RWPE1 (cell line): Measurements from ENCODE around the gene SH3BP4.

Experiments
- CTCF ChIA-PET: fragments of 350-600 bp; sonication (Branson Sonifier 250); formaldehyde crosslinking; extraction: SDS; loops from one replicate; lab custom pipeline; 2021; lab: Yijun Ruan, JAX
- POLR2A ChIA-PET: fragments of 400-600 bp; formaldehyde crosslinking; extraction: SDS; loops from one replicate; lab custom pipeline; 2020; ENCODE audit warnings: antibody characterized with exemption; ENCODE audit not compliant: low non-redundant PET; lab: Yijun Ruan, JAX
- DNase-seq: peaks from one replicate; pipeline ENCODE4 v3.0.0; 2012; ENCODE audit warnings: low spot score
- H3K27ac ChIP-seq: fragments of 450-650 bp; 2 replicates; pipeline ENCODE4 v1.5.1; 2017
- TF ChIP-seq, protein P1 (sequence below): fragments of 450-650 bp; conservative IDR thresholded peaks from 2 replicates; pipeline ENCODE4 v1.5.1; 2017; ENCODE audit warnings: low read depth, mild to moderate bottlenecking

SH3BP4 gene

DNA sequence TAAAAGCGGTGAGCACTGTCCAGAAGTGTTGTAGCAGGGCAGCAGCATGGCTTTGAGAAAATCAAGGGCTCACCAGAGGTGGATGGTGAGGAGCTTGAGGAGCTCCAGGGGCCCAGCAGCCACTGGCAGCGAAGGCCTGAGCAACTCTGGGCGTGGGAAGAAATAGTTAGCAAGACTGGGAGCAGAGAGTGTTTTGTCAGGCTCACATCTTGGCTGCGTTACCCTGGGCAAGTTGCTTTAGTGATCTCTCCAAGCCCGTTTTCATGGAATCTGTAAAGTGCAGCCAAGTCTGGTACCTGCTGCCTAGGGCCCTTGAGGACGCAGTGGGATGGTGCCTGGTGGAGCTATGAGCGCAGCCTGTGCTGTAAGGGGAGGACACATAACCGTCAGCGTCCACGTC, 78.3 kb downstream of the SH3BP4 start:
- ChIA-PET CTCF (no interaction called here), POLR2A (interaction anchor here (0.7 kb wide), 1 partner anchor 553 kb away, joined by 5 read pairs; no protein-coding TSS in a partner anchor)
- DNase-seq: no peak
- H3K27ac ChIP-seq: peak overlapping the region; percentile 4; the same call in 1 of the 2 replicates
- TF ChIP-seq, protein P1, sequence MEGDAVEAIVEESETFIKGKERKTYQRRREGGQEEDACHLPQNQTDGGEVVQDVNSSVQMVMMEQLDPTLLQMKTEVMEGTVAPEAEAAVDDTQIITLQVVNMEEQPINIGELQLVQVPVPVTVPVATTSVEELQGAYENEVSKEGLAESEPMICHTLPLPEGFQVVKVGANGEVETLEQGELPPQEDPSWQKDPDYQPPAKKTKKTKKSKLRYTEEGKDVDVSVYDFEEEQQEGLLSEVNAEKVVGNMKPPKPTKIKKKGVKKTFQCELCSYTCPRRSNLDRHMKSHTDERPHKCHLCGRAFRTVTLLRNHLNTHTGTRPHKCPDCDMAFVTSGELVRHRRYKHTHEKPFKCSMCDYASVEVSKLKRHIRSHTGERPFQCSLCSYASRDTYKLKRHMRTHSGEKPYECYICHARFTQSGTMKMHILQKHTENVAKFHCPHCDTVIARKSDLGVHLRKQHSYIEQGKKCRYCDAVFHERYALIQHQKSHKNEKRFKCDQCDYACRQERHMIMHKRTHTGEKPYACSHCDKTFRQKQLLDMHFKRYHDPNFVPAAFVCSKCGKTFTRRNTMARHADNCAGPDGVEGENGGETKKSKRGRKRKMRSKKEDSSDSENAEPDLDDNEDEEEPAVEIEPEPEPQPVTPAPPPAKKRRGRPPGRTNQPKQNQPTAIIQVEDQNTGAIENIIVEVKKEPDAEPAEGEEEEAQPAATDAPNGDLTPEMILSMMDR: no peak

DNA sequence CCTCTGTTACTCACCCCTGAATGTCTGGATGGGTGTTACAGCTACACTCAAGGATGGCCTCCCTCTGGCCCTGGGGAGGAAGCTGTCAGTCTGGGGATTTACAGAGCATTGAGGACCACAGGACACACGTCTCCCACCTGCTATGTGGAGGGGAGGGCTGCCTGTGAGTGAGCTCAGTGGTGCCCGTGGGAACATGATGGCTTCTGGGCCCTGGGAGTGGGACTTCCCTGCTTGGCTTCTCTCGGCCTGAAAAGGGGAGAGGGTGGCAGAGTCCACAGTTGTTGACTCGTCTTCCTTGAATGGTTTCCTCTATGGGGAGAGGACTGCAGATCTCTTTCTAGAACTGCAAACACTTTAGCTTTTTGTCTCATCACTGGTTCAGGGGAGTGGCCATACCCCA, 79.1 kb downstream of the SH3BP4 start:
- POLR2A ChIA-PET: no interaction called here
- 0 out of 2 replicates have a peak overlapping the region, but pooled peaks have one; percentile 4 for H3K27ac ChIP-seq
- DNase-seq: no peak
- CTCF ChIA-PET: interaction anchor here (0.6 kb wide), 1 partner anchor 25 kb away, joined by 3 read pairs; no protein-coding TSS in a partner anchor
- TF ChIP-seq, protein P1: no peak

DNA sequence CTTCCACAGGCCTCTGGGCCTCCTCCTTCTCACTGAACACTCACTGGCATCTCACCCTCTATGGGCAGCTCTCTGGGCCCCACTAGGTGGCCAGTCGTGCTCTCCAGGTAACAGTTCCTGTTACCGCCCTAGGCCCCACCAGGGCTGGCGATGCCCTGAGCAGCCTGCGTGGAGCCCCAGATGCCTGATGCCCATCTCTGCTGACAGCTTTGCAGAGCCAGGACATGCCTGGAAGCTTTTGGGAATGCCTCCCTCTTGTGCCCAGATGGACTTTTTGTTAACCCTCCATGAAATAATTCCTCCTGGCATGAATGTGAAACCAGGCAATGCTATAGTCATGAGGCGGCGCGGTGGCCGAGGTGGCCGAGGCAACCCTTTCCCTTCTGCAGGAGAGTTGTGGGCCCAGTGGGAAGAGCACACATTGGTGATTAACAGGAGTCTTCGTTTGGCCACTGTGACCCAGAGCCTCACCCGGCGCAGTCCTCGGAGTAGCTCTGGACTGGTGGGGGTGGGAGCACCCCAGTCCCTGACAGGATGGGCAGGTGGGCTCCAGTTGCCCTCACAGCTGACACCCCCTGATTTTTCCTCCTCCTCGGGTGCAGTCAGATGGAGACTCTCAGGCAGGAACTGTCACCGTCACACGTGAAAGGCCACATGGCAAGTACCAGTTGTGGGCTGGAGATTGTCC, 80.0 kb downstream of the SH3BP4 start:
- POLR2A ChIA-PET: no interaction called here
- H3K27ac ChIP-seq: no peak overlapping the region
- no peak for DNase-seq
- TF ChIP-seq, protein P1: no peak
- CTCF ChIA-PET: no interaction called here

DNA sequence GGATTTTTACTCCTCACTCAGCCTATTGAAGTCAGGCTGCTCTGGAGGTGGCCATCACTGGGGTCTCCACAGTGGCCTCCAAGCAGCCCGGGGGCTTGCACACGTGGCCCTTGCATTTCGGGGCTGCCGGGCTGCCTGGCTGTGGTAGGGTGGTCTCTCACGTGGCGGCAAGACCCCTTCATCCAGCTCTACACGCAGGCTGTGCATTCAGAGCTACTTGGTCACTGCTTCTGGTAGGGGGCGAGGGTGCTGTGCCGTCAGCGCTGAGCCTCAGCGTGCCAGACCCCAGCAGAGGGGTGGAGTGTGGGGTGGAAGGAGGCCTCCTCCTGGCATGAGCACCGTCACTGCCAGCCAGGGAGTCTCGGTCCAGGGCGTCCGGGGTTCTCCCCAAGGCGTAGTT, 80.6 kb downstream of the SH3BP4 start:
- CTCF ChIA-PET: no interaction called here
- TF ChIP-seq, protein P1: no peak
- POLR2A ChIA-PET: no interaction called here

DNA sequence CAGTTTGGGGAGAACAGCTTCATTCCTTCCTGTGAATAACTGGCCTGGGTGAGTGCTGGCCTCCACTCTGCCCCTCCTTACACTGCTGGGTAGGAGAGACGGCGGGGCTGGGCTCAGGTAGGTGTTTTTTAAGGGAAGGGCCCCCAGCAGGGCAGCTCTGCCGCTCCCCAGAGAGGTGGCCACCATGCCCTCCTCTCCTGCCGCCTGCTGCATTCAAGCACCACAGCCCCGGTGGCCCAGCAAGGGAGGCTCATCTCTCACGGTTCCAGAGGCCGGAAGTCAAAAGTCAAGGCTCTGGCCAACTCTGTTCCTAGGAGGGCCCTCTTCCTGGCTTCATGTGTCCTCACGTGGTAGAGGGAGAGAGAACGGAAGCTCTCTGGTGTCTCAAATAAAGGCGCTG, 81.1 kb downstream of the SH3BP4 start:
- CTCF ChIA-PET: no interaction called here
- TF ChIP-seq, protein P1: no peak
- H3K27ac ChIP-seq: no peak overlapping the region
- POLR2A ChIA-PET: no interaction called here
- DNase-seq: no peak

More for the DNA sequence above, 80.6 kb downstream of the SH3BP4 start:
- H3K27ac ChIP-seq: no peak overlapping the region
- DNase-seq: no peak

DNA sequence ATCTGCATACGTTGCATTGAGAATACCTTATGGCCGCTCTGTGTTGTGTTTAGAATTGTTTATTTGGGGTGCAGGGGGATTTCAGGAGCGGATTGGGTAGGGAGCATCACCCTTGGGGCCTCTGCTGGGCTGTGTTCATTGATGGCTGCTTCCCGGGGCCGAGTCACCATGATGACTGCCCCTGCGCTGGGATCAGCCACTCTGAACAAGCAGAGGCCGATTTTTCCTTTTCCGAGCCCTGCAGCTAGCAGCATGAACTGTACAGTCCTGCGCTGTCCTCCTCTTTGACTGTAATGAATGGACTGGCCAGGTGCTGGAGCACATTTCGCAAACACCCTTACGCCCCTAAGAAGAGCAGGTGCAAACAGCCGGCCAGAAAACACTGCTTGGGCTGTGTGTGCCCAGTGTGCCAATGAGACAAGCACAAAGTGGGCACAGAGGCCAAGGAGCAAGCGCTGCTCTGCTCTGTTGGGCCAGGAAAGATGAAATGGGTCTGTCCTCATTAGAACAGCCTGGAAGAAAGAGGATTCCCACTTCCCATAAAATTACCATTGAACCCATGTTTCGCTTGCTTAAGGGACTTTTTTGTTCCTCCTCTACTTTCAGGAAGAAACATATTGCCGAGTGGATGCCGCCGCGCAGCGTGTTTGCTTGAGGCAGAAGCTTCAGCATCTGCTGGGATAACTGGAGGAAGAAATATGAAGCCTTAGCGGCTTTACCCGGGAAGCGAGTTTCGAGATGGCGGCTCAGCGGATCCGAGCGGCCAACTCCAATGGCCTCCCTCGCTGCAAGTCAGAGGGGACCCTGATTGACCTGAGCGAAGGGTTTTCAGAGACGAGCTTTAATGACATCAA, 82.7 kb downstream of the SH3BP4 start:
- DNase-seq: no peak
- POLR2A ChIA-PET: interaction anchor here (0.7 kb wide), 1 partner anchor 21 kb away, joined by 3 read pairs; no protein-coding TSS in a partner anchor
- TF ChIP-seq, protein P1: no peak
- CTCF ChIA-PET: interaction anchor here (0.5 kb wide), 1 partner anchor 57 kb away, joined by 3 read pairs; no protein-coding TSS in a partner anchor
- no peak overlapping the region for H3K27ac ChIP-seq
